SK-N-SH (cell line): Measurements from ENCODE around the gene ADRM1. TPM values are rescaled to one million over a fixed set of nuclear protein-coding genes. Genes with fewer than 3 reads are reported as not detected.

Experiments
- CTCF ChIA-PET: fragments of 300-600, 350-600 bp; formaldehyde crosslinking; extraction: SDS; loops from one replicate; lab custom pipeline; 2021; lab: Yijun Ruan, JAX
- POLR2A ChIA-PET: fragments of 350-600 bp; sonication (Branson Sonifier 250); formaldehyde crosslinking; extraction: SDS; loops from one replicate; lab custom pipeline; 2020; ENCODE audit warnings: antibody characterized with exemption, inconsistent platforms; lab: Yijun Ruan, JAX
- DNase-seq: peaks from one replicate; pipeline ENCODE4 v3.0.0; 2012
- H2AFZ ChIP-seq: fragments of 200-600 bp; sonication (generic); 2 replicates; pipeline ENCODE4 v1.8.1; 2016; ENCODE audit warnings: antibody characterized with exemption, mild to moderate bottlenecking, low read depth
- H3F3A ChIP-seq: fragments of 200-600 bp; sonication (generic); replicated peaks from 2 replicates; pipeline ENCODE3; 2016; ENCODE audit warnings: antibody characterized with exemption, mild to moderate bottlenecking; ENCODE audit not compliant: insufficient read depth
- H3K27ac ChIP-seq, 2 experiments: fragments of 200-500 bp in 1 of 2; fragments of 200-600 bp in 1 of 2; sonication (Bioruptor generic) in 1 of 2; sonication (generic), shearing (Covaris generic) in 1 of 2; 2 replicates each; pipeline versions ENCODE4 v1.5.1 to v1.6.1; 2014 to 2016; ENCODE audit warnings: low read depth in 2 of 2, inconsistent platforms in 1 of 2, low read length in 1 of 2, mild to moderate bottlenecking in 1 of 2, mixed read lengths in 1 of 2
- H3K27me3 ChIP-seq: fragments of 200-600 bp; sonication (generic), shearing (Covaris generic); 2 replicates; pipeline ENCODE4 v1.6.1; 2016; ENCODE audit warnings: mixed run types; ENCODE audit not compliant: insufficient read depth
- H3K36me3 ChIP-seq, 2 experiments: fragments of 200-500 bp in 1 of 2; fragments of 200-600 bp in 1 of 2; sonication (Bioruptor generic) in 1 of 2; sonication (generic) in 1 of 2; replicated peaks in 1 of 2; 2 replicates each; pipeline versions ENCODE3 to v1.5.1; 2014 to 2016; ENCODE audit warnings: low read length in 1 of 2, mild to moderate bottlenecking in 1 of 2; ENCODE audit not compliant: insufficient read depth in 2 of 2, control insufficient read depth in 1 of 2
- H3K4me1 ChIP-seq, 2 experiments: fragments of 200-500 bp in 1 of 2; fragments of 200-600 bp in 1 of 2; sonication (Bioruptor generic) in 1 of 2; sonication (generic), shearing (Covaris generic) in 1 of 2; 2 replicates each; pipeline versions ENCODE4 v1.5.1 to v1.6.1; 2014 to 2016; ENCODE audit warnings: low read depth in 1 of 2, low read length in 1 of 2, mixed run types in 1 of 2; ENCODE audit not compliant: insufficient read depth in 2 of 2, control insufficient read depth in 1 of 2
- H3K4me2 ChIP-seq: fragments of 200-600 bp; sonication (generic), shearing (Covaris generic); 2 replicates; pipeline ENCODE4 v1.6.1; 2017; ENCODE audit warnings: mixed run types
- H3K4me3 ChIP-seq, 2 experiments: fragments of 200-500 bp in 1 of 2; fragments of 200-600 bp in 1 of 2; sonication (Bioruptor generic) in 1 of 2; sonication (generic), shearing (Covaris generic) in 1 of 2; 2 replicates each; pipeline versions ENCODE4 v1.5.1 to v1.8.1; 2014 to 2016; ENCODE audit warnings: low read depth in 2 of 2, inconsistent platforms in 1 of 2, low read length in 1 of 2, mild to moderate bottlenecking in 1 of 2, mixed read lengths in 1 of 2, moderate library complexity in 1 of 2
- H3K79me2 ChIP-seq: fragments of 200-600 bp; sonication (generic); 2 replicates; pipeline ENCODE4 v1.8.1; 2017; ENCODE audit warnings: mild to moderate bottlenecking; ENCODE audit not compliant: insufficient read depth
- H3K9ac ChIP-seq: fragments of 200-600 bp; sonication (generic); 2 replicates; pipeline ENCODE4 v1.6.1; 2017; ENCODE audit warnings: mixed run types
- H3K9me2 ChIP-seq: fragments of 200-600 bp; sonication (generic); 2 replicates; pipeline ENCODE4 v1.6.1; 2017; ENCODE audit warnings: mixed run types
- H3K9me3 ChIP-seq: fragments of 200-600 bp; sonication (generic); 2 replicates; pipeline ENCODE4 v1.6.1; 2017; ENCODE audit warnings: mixed run types, mild to moderate bottlenecking, moderate library complexity
- H4K20me1 ChIP-seq: fragments of 200-600 bp; sonication (generic); 2 replicates; pipeline ENCODE4 v1.6.1; 2017; ENCODE audit warnings: mild to moderate bottlenecking, mixed run types; ENCODE audit not compliant: insufficient read depth
- CHD2 ChIP-seq: fragments of 150-350 bp; IDR thresholded peaks from 2 replicates; pipeline ENCODE4 v1.6.1; 2018; ENCODE audit warnings: low read length; ENCODE audit not compliant: partially characterized antibody
- ELF1 ChIP-seq: IDR thresholded peaks from 2 replicates; pipeline ENCODE4 v1.4.0; 2012
- EP300 ChIP-seq, 2 experiments: IDR thresholded peaks; 2 replicates each; pipeline versions ENCODE4 v1.4.0 to v1.6.1; 2012; ENCODE audit warnings: borderline replicate concordance in 1 of 2, low read depth in 1 of 2, low read length in 1 of 2
- EZH2phosphoT487 ChIP-seq: fragments of 200-600 bp; sonication (generic); IDR thresholded peaks from 2 replicates; pipeline ENCODE4 v1.6.1; 2017; ENCODE audit warnings: low read depth, mixed run types, mild to moderate bottlenecking, antibody characterized with exemption, moderate library complexity, borderline replicate concordance
- FOSL2 ChIP-seq: IDR thresholded peaks from 2 replicates; pipeline ENCODE4 v1.4.0; 2012; ENCODE audit warnings: low read depth, mild to moderate bottlenecking, moderate library complexity, borderline replicate concordance
- FOXJ3 ChIP-seq: sonication (generic); formaldehyde crosslinking; IDR thresholded peaks from 2 replicates; pipeline ENCODE4 v1.5.1; 2020; ENCODE audit warnings: mild to moderate bottlenecking, missing genetic modification reagents
- GATA2 ChIP-seq: sonication (generic); formaldehyde crosslinking; IDR thresholded peaks from 2 replicates; pipeline ENCODE4 v1.5.0; 2020; ENCODE audit warnings: mild to moderate bottlenecking, missing genetic modification reagents
- RCOR1 ChIP-seq: fragments of 150-350 bp; IDR thresholded peaks from 2 replicates; pipeline ENCODE4 v1.6.1; 2017; ENCODE audit warnings: antibody characterized with exemption, low read length
- RXRA ChIP-seq: IDR thresholded peaks from 2 replicates; pipeline ENCODE4 v1.4.0; 2012; ENCODE audit warnings: low read depth, mild to moderate bottlenecking, borderline replicate concordance
- TAF1 ChIP-seq: IDR thresholded peaks from 2 replicates; pipeline ENCODE4 v1.6.1; 2012; ENCODE audit warnings: low read depth, mild to moderate bottlenecking, low read length, moderate library complexity, borderline replicate concordance
- TEAD4 ChIP-seq: IDR thresholded peaks from 2 replicates; pipeline ENCODE4 v1.4.0; 2012; ENCODE audit warnings: mild to moderate bottlenecking, borderline replicate concordance; ENCODE audit not compliant: insufficient read depth
- YY1 ChIP-seq: IDR thresholded peaks from 2 replicates; pipeline ENCODE4 v1.4.0; 2012; ENCODE audit warnings: low read depth, mild to moderate bottlenecking
- WGBS: methylation state at CpG from one replicate; pipeline ENCODE4 v1.1.6; 2017; ENCODE audit warnings: low lambda C conversion rate; 5-methylcytosine and 5-hydroxymethylcytosine counted together
- polyA plus RNA-seq, 3 experiments: library from polyadenylated mRNA; depleted of rRNA; stranded (reverse); fragments of >200 nt; gene quantifications; 2 replicates each; pipeline ENCODE4 v1.2.3, GENCODE V29; 2012
- TF ChIP-seq, protein P1 (sequence below): IDR thresholded peaks from 2 replicates; pipeline ENCODE4 v1.6.1; 2012; ENCODE audit warnings: mild to moderate bottlenecking, low read depth, low read length, moderate library complexity
- TF ChIP-seq, protein P2 (sequence below): fragments of 150-350 bp; IDR thresholded peaks from 2 replicates; pipeline ENCODE4 v1.6.1; 2016; ENCODE audit warnings: mild to moderate bottlenecking, low read depth, low read length
- TF ChIP-seq, protein P3 (sequence below): IDR thresholded peaks from 2 replicates; pipeline ENCODE4 v1.4.0; 2012; ENCODE audit warnings: low read depth, borderline replicate concordance

Gene ADRM1
- polyA plus RNA-seq, 1 of the 3 experiments (the other 2 are of a cell fraction): 142 TPM

DNA sequence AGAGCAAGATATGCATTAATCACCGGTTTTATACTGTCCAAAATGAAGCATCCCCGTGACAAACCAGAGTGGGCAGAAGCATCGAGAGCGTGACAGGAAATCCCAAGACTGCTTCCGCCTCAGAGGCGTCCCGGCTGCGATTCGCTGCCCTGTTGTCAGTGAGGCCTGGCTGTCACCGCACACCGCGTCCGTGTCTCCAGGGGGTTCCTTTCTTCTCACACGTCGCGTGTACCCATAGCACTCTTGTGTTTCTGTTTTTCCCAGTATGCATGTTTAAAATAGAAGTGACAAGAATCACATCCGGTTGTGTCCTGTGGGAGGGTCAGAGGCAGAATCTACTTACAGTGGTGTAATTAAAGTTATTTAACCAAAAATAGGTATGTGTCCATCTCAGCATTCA, 8.3 kb upstream of the ADRM1 start (continued):
- TF ChIP-seq, protein P1, sequence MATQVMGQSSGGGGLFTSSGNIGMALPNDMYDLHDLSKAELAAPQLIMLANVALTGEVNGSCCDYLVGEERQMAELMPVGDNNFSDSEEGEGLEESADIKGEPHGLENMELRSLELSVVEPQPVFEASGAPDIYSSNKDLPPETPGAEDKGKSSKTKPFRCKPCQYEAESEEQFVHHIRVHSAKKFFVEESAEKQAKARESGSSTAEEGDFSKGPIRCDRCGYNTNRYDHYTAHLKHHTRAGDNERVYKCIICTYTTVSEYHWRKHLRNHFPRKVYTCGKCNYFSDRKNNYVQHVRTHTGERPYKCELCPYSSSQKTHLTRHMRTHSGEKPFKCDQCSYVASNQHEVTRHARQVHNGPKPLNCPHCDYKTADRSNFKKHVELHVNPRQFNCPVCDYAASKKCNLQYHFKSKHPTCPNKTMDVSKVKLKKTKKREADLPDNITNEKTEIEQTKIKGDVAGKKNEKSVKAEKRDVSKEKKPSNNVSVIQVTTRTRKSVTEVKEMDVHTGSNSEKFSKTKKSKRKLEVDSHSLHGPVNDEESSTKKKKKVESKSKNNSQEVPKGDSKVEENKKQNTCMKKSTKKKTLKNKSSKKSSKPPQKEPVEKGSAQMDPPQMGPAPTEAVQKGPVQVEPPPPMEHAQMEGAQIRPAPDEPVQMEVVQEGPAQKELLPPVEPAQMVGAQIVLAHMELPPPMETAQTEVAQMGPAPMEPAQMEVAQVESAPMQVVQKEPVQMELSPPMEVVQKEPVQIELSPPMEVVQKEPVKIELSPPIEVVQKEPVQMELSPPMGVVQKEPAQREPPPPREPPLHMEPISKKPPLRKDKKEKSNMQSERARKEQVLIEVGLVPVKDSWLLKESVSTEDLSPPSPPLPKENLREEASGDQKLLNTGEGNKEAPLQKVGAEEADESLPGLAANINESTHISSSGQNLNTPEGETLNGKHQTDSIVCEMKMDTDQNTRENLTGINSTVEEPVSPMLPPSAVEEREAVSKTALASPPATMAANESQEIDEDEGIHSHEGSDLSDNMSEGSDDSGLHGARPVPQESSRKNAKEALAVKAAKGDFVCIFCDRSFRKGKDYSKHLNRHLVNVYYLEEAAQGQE: no peak
- no peak for TF ChIP-seq CHD2

DNA sequence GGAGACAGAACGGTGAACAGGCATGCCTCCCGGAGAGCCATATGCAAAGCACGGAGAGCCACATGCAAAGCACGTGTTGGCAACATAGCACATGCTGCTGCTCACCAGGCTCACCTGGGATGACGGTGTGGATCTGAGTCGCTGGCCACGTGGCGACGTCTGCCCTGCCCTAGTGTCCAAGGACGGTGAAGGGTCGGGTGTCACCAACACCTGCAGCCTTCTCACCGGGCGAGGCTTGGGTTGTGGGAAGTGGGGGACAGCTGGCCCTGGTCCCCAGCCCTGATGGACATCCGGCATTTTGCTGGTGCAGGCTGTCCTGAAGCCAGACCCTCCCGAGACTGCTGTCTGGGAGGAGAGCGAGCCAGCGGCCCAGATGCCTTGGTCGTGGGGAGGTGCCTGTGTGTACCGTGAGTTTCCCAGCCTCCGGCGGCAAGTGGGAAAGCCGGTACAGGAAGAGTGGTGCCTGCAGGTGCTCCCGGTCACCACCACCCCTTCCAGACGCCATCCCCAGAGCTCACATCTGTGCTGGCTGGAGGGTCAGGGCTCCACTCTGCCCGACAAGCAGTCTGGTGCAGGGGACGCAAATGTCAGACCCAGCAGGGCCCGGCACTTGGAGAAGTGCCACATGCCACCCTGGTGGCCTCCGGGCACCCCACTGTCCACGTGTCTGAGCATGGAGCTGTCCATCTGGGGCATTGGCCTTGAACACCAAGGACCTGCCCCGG, 5.9 kb upstream of the ADRM1 start:
- POLR2A ChIA-PET: no interaction called here
- CTCF ChIA-PET: interaction anchor here (1.0 to 1.4 kb wide), 3 partner anchors 25 to 113 kb away, joined by 3 to 5 read pairs (median 4); no protein-coding TSS in a partner anchor

More for the DNA sequence above, 5.9 kb upstream of the ADRM1 start:
- no peaks in the 10 kb centered on the region for H3K9me2 ChIP-seq
- H3K9ac ChIP-seq: no peak overlapping the region
- no peaks in the 10 kb centered on the region for H3K79me2 ChIP-seq
- H3K4me1 ChIP-seq: no peaks in the 10 kb centered on the region
- DNase-seq: no peak
- H4K20me1 ChIP-seq: no peaks in the 10 kb centered on the region
- H3K27me3 ChIP-seq: no peaks in the 10 kb centered on the region
- H3F3A ChIP-seq: peaks cover 7% of the 10 kb centered on the region
- TF ChIP-seq EZH2phosphoT487: no peak
- TF ChIP-seq, protein P2, sequence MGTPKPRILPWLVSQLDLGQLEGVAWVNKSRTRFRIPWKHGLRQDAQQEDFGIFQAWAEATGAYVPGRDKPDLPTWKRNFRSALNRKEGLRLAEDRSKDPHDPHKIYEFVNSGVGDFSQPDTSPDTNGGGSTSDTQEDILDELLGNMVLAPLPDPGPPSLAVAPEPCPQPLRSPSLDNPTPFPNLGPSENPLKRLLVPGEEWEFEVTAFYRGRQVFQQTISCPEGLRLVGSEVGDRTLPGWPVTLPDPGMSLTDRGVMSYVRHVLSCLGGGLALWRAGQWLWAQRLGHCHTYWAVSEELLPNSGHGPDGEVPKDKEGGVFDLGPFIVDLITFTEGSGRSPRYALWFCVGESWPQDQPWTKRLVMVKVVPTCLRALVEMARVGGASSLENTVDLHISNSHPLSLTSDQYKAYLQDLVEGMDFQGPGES: no peak
- TF ChIP-seq ELF1: no peak
- TF ChIP-seq FOXJ3 (CRISPR knock-in tag): no peak
- TF ChIP-seq, protein P3, sequence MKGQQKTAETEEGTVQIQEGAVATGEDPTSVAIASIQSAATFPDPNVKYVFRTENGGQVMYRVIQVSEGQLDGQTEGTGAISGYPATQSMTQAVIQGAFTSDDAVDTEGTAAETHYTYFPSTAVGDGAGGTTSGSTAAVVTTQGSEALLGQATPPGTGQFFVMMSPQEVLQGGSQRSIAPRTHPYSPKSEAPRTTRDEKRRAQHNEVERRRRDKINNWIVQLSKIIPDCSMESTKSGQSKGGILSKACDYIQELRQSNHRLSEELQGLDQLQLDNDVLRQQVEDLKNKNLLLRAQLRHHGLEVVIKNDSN: no peak
- no peak for TF ChIP-seq CHD2
- no peak for TF ChIP-seq RCOR1
- TF ChIP-seq YY1: no peak
- TF ChIP-seq RXRA: no peak
- no peak for TF ChIP-seq EP300 (IDR thresholded peaks at IDR 0.05; ENCODE audit: borderline replicate concordance in 1 of 2, low read depth in 1 of 2, low read length in 1 of 2)
- no peak for TF ChIP-seq FOSL2
- no peak for TF ChIP-seq TAF1
- no peak for TF ChIP-seq GATA2 (CRISPR knock-in tag)
- no peak for TF ChIP-seq TEAD4
- no peak overlapping the region for H3K4me3 ChIP-seq
- H3K27ac ChIP-seq: no peak overlapping the region; a peak in 1 of 4 replicates
- H3K36me3 ChIP-seq: peaks cover 5 to 37% of the 10 kb centered on the region in 2 experiments
- no peaks in the 10 kb centered on the region for H3K9me3 ChIP-seq
- H3K4me2 ChIP-seq: no peak overlapping the region
- H2AFZ ChIP-seq: no peak overlapping the region
- 79% methylated on average over 16 of the region's 30 CpGs for WGBS
